NT2/D1 (cell line): Measurements from ENCODE around the gene CYP2C9.

ENCODE experiments used
- SUZ12 ChIP-seq: IDR thresholded peaks from 2 replicates; pipeline ENCODE4 v1.6.1; 2011; ENCODE audit not compliant: insufficient read length, insufficient read depth; ENCODE audit errors: extremely low read depth
- YY1 ChIP-seq: IDR thresholded peaks from 2 replicates; pipeline ENCODE4 v1.6.1; 2011; ENCODE audit not compliant: insufficient read length, insufficient read depth
- ZNF274 ChIP-seq: IDR thresholded peaks from 2 replicates; pipeline ENCODE4 v1.6.1; 2011; ENCODE audit warnings: mild to moderate bottlenecking, low read depth, low read length

DNA sequence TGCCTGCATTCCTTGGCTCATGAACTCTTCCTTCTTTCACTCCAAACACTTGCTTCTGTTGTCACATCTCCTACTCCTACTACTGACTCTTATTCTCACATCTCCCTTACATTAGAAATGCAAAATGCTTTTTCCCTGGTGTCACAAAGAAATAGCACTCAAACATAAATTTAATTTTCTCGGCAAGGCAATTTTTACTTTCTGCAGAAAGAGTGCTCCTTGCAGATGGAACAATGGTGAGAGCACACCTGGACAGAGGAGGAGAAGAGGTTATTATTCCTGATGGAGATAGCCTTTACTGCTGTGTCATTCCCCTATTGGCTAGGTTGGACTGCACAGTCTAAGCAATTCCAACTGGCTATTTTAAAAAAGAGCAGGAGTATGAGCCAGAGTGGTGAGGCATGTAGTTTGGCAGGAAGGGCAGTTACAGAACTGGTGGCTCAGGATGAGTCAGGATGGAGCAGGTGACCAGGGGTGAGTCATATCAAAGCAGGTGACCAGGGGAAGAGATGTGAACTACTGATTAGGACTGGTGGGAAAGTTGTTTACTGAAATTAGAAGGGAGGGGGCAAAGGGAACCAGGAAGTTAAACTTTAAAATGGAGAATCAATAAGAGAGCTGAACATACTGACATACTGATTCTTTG, 52.9 kb downstream of the CYP2C9 start:
- TF ChIP-seq ZNF274 (no peak), YY1 (no peak), SUZ12 (no peak)
